ENCODE results near the gene UQCC3. TPM values are rescaled to one million over a fixed set of nuclear protein-coding genes. Genes with fewer than 3 reads are reported as not detected.

UQCC3 gene
- total and polyA plus RNA-seq, 10 of the 15 experiments (the other 5 are each of a cell fraction or from before 2014, with no cell fraction given): 1.3 to 20.5 (median 8.2) TPM

DNA sequence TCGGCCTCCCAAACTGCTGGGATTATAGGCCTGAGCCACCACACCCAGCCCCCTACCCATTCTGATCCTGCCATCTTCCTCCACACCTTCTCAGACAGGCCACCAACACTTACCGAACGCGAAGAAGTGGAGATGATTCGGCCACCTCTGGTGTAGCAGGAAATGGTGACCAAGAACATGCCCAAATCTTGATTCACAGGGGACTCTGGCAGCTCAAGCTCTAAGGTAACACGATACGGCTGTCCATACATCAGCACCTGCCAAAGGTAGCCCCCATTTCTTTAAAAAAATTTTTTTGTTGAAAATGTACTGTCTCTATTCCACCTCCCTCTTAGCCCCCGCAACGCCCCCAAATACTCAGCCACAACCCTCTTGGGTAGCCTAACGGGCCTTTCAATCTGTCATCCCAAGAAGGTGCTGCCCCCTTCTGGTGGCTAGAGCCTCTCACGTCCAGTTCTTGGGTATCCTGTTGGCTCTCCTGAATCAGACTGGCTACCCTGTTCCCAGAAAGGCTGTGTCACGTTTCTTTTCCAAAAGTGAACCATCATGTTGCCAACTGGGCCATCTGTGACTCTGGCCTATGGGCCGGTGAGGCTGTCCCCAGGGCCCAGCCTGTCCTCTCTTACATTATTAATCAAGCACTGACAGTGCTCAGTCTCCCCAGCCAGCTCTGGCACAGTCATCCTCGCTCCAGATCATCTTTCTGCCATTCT lies 23.1 kb downstream of the UQCC3 start (continued):
- TF ChIP-seq KAT2A (conservative IDR thresholded peaks at IDR 0.05; ENCODE audit: control insufficient read depth, low read depth, low read length) (no peak), HDAC2 (IDR thresholded peaks at IDR 0.05) (no peak), SRF (IDR thresholded peaks at IDR 0.05; ENCODE audit: low read depth in 2 of 2, low read length in 2 of 2) (no peak), POU2F2 (IDR thresholded peaks at IDR 0.05; ENCODE audit: borderline replicate concordance, low read depth, low read length) (no peak), SMARCA5 (IDR thresholded peaks at IDR 0.05) (no peak), NFYB (IDR thresholded peaks at IDR 0.05; ENCODE audit: insufficient read depth, low read depth, low read length) (no peak), ATF7 (IDR thresholded peaks at IDR 0.05; ENCODE audit: low read depth) (no peak), RB1 (IDR thresholded peaks at IDR 0.05; ENCODE audit: borderline replicate concordance) (0 out of 2 replicates have a peak, but pooled peaks have one; percentile 23), SMAD5 (IDR thresholded peaks at IDR 0.05; ENCODE audit: low read depth) (no peak), CHD4 (IDR thresholded peaks at IDR 0.05) (no peak), POLR2A (IDR thresholded peaks at IDR 0.05; ENCODE audit: low read depth, low read length) (no peak), IRF4 (IDR thresholded peaks at IDR 0.05; ENCODE audit: low read depth, low read length) (no peak), MYB (IDR thresholded peaks at IDR 0.05; ENCODE audit: borderline replicate concordance, low read depth, low read length) (no peak), IKZF1 (conservative IDR thresholded peaks at IDR 0.05) (no peak), HSF1 (IDR thresholded peaks at IDR 0.05; ENCODE audit: low read depth, low read length) (no peak), STAT1 (conservative IDR thresholded peaks at IDR 0.05) (no peak), SIX5 (IDR thresholded peaks at IDR 0.05; ENCODE audit: low read depth, low read length, severe bottlenecking) (no peak), BACH1 (IDR thresholded peaks at IDR 0.05; ENCODE audit: borderline replicate concordance) (0 out of 2 replicates have a peak, but pooled peaks have one; percentile 40), TBL1XR1 (IDR thresholded peaks at IDR 0.05; ENCODE audit: low read depth, low read length) (no peak), IRF5 (IDR thresholded peaks at IDR 0.05; ENCODE audit: borderline replicate concordance) (no peak)
- TF ChIP-seq, protein P1, sequence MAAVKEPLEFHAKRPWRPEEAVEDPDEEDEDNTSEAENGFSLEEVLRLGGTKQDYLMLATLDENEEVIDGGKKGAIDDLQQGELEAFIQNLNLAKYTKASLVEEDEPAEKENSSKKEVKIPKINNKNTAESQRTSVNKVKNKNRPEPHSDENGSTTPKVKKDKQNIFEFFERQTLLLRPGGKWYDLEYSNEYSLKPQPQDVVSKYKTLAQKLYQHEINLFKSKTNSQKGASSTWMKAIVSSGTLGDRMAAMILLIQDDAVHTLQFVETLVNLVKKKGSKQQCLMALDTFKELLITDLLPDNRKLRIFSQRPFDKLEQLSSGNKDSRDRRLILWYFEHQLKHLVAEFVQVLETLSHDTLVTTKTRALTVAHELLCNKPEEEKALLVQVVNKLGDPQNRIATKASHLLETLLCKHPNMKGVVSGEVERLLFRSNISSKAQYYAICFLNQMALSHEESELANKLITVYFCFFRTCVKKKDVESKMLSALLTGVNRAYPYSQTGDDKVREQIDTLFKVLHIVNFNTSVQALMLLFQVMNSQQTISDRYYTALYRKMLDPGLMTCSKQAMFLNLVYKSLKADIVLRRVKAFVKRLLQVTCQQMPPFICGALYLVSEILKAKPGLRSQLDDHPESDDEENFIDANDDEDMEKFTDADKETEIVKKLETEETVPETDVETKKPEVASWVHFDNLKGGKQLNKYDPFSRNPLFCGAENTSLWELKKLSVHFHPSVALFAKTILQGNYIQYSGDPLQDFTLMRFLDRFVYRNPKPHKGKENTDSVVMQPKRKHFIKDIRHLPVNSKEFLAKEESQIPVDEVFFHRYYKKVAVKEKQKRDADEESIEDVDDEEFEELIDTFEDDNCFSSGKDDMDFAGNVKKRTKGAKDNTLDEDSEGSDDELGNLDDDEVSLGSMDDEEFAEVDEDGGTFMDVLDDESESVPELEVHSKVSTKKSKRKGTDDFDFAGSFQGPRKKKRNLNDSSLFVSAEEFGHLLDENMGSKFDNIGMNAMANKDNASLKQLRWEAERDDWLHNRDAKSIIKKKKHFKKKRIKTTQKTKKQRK (IDR thresholded peaks at IDR 0.05; ENCODE audit: low read depth, low read length): no peak
- TF ChIP-seq, protein P2, sequence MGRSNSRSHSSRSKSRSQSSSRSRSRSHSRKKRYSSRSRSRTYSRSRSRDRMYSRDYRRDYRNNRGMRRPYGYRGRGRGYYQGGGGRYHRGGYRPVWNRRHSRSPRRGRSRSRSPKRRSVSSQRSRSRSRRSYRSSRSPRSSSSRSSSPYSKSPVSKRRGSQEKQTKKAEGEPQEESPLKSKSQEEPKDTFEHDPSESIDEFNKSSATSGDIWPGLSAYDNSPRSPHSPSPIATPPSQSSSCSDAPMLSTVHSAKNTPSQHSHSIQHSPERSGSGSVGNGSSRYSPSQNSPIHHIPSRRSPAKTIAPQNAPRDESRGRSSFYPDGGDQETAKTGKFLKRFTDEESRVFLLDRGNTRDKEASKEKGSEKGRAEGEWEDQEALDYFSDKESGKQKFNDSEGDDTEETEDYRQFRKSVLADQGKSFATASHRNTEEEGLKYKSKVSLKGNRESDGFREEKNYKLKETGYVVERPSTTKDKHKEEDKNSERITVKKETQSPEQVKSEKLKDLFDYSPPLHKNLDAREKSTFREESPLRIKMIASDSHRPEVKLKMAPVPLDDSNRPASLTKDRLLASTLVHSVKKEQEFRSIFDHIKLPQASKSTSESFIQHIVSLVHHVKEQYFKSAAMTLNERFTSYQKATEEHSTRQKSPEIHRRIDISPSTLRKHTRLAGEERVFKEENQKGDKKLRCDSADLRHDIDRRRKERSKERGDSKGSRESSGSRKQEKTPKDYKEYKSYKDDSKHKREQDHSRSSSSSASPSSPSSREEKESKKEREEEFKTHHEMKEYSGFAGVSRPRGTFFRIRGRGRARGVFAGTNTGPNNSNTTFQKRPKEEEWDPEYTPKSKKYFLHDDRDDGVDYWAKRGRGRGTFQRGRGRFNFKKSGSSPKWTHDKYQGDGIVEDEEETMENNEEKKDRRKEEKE (IDR thresholded peaks at IDR 0.05): no peak
- TF ChIP-seq, protein P3, sequence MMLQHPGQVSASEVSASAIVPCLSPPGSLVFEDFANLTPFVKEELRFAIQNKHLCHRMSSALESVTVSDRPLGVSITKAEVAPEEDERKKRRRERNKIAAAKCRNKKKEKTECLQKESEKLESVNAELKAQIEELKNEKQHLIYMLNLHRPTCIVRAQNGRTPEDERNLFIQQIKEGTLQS (IDR thresholded peaks at IDR 0.05; ENCODE audit: borderline replicate concordance, extremely low read depth, low read depth, low read length): no peak
